Measurements from ENCODE around the gene OR1M1. TPM values are rescaled to one million over a fixed set of nuclear protein-coding genes. Genes with fewer than 3 reads are reported as not detected.

The OR1M1 gene
- total and polyA plus RNA-seq, 10 of the 15 experiments (the other 5 are each of a cell fraction or from before 2014, with no cell fraction given), result not detected

DNA sequence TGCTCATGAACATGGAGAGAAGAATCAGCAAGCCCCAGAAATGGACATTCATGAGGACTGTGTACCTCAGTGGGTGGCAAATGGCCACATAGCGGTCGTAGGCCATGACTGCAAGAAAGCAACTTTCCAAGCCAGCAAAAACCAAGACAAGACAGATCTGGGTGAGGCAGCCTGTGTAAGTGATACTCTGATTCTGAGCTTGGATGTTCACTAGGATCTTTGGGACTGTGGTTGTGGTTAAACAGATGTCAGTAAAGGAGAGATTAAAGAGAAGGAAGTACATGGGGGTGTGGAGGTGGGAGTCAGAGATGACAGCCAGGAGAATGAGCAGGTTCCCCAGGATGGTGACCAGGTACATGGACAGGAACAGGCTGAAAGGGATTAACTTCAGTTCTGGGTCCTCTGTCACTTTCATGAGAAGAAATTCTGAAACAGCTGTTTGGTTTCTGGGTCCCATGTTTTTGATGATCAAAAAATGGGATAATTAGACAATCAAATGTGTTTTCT, 28.5 kb downstream of the OR1M1 start, which contains the start of gene OR7G1:
Gene OR7G1, minus strand, starts transcription at position 457 of the 507 bp plus-strand sequence. Its CDS starts 0 bp downstream, at position 457.
- CTCF ChIA-PET, result no interaction called here
- Histone ChIP-seq H3K9ac (ENCODE audit: control insufficient read depth, insufficient read depth, low read length) (no peak within 1 kb of the TSS), H3K79me2 (ENCODE audit: control insufficient read depth, insufficient read depth, low read length) (no peaks in the 10 kb centered on the region), H3K27me3 (replicated peaks in 1 of 2; ENCODE audit: control insufficient read depth in 2 of 2, insufficient read depth in 2 of 2, low read length in 1 of 2) (no peaks in the 10 kb centered on the region), H2AFZ (ENCODE audit: control insufficient read depth, low read depth, low read length) (no peak within 1 kb of the TSS), H3K4me1 (ENCODE audit: control insufficient read depth, insufficient read depth, low read length) (no peaks in the 10 kb centered on the region), H3K4me3 (no peak within 1 kb of the TSS), H4K20me1 (ENCODE audit: control insufficient read depth, insufficient read depth) (no peaks in the 10 kb centered on the region), H3K36me3 (ENCODE audit: control insufficient read depth in 2 of 2, insufficient read depth in 2 of 2, low read length in 1 of 2) (no peaks in the 10 kb centered on the region), H3K4me2 (ENCODE audit: control insufficient read depth, insufficient read depth) (no peak within 1 kb of the TSS), H3K9me3 (replicated peaks; ENCODE audit: control insufficient read depth, insufficient read depth, low read length) (no peaks in the 10 kb centered on the region), H3K27ac (ENCODE audit: control insufficient read depth, insufficient read depth) (no peak within 1 kb of the TSS)
- FAIRE-seq (no peak), DNase-seq (ENCODE audit: low read depth, low spot score) (no peak), ATAC-seq (no peak)
- no TSS peak for BruUV-seq (replicated peaks)
- POLR2A ChIA-PET, result no interaction called here
- RAD21 ChIA-PET (ENCODE audit: unreplicated experiment), result no interaction called here
- no peak for TF ChIP-seq RB1 (IDR thresholded peaks at IDR 0.05; ENCODE audit: borderline replicate concordance)
- 63% methylated on average over 2 of the region's 2 CpGs for WGBS (ENCODE audit: insufficient coverage, insufficient replicate concordance, low lambda C conversion rate, missing lambda C conversion rate)
- in situ Hi-C loops (cut with MboI) (no loop called here), intact Hi-C loops (cut with micrococcal nuclease; ENCODE audit: unreplicated experiment) (no loop called here)
- SMC1A ChIA-PET (ENCODE audit: uncharacterized antibody, unreplicated experiment), result no interaction called here

DNA sequence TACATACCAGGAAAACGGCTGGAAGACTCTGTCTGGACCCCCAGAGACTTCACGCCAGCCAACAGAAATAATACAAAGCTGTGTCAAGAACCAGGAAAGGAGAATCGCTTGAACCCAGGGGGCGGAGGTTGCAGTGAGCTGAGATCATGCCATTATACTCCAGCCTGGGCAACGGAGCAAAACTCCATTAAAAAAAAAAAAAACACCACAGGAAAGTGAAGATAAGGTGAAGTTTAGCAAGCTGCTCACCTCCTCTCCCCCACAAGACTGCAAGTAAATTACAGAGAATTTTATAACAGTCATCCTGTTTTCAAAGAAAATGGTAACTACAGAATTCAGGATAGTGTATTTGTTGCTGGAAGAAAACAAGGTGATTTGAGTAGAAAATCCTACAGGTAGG, 29.7 kb downstream of the OR1M1 start:
- ChIA-PET POLR2A (no interaction called here), RAD21 (ENCODE audit: unreplicated experiment) (no interaction called here), SMC1A (ENCODE audit: uncharacterized antibody, unreplicated experiment) (no interaction called here), CTCF (interaction anchor here (0.6 kb wide), 1 partner anchor 1143 kb away, joined by 3 read pairs; no protein-coding TSS in a partner anchor)
- no peaks in the 10 kb centered on the region for H3K9me3 ChIP-seq (replicated peaks; ENCODE audit: control insufficient read depth, insufficient read depth, low read length)
- no peaks in the 10 kb centered on the region for H3K4me1 ChIP-seq (ENCODE audit: control insufficient read depth, insufficient read depth, low read length)
- intact Hi-C loops (cut with micrococcal nuclease; ENCODE audit: unreplicated experiment), result no loop called here
- H3K79me2 ChIP-seq (ENCODE audit: control insufficient read depth, insufficient read depth, low read length), result no peaks in the 10 kb centered on the region
- in situ Hi-C loops (cut with MboI), result no loop called here
- no peaks in the 10 kb centered on the region for H3K27me3 ChIP-seq (replicated peaks in 1 of 2; ENCODE audit: control insufficient read depth in 2 of 2, insufficient read depth in 2 of 2, low read length in 1 of 2)
- no peak overlapping the region for H3K4me2 ChIP-seq (ENCODE audit: control insufficient read depth, insufficient read depth)
- DNase-seq (ENCODE audit: low read depth, low spot score) (no peak), ATAC-seq (no peak), FAIRE-seq (no peak)
- no TSS peak for BruUV-seq (replicated peaks)
- no peak overlapping the region for H3K4me3 ChIP-seq
- no peak overlapping the region for H2AFZ ChIP-seq (ENCODE audit: control insufficient read depth, low read depth, low read length)
- no peaks in the 10 kb centered on the region for H4K20me1 ChIP-seq (ENCODE audit: control insufficient read depth, insufficient read depth)
- no peak overlapping the region for H3K27ac ChIP-seq (ENCODE audit: control insufficient read depth, insufficient read depth)
- no peak overlapping the region for H3K9ac ChIP-seq (ENCODE audit: control insufficient read depth, insufficient read depth, low read length)
- no peaks in the 10 kb centered on the region for H3K36me3 ChIP-seq (ENCODE audit: control insufficient read depth in 2 of 2, insufficient read depth in 2 of 2, low read length in 1 of 2)
- WGBS (ENCODE audit: insufficient coverage, insufficient replicate concordance, low lambda C conversion rate, missing lambda C conversion rate), result 32% methylated on average over 5 of the region's 5 CpGs
- no peak for TF ChIP-seq MYB (IDR thresholded peaks at IDR 0.05; ENCODE audit: borderline replicate concordance, low read depth, low read length)
- no peak for TF ChIP-seq NBN (IDR thresholded peaks at IDR 0.05)
- TF ChIP-seq SMAD5 (IDR thresholded peaks at IDR 0.05; ENCODE audit: low read depth), result no peak
- TF ChIP-seq HDAC2 (IDR thresholded peaks at IDR 0.05), result no peak
- no peak for TF ChIP-seq YBX1 (IDR thresholded peaks at IDR 0.05)
- no peak for TF ChIP-seq LARP7 (IDR thresholded peaks at IDR 0.05)
- no peak for TF ChIP-seq TCF12 (IDR thresholded peaks at IDR 0.05; ENCODE audit: low read depth, low read length)
- no peak for TF ChIP-seq CEBPB (IDR thresholded peaks at IDR 0.05; ENCODE audit: borderline replicate concordance in 1 of 2, low read depth in 2 of 2, low read length in 2 of 2)
- no peak for TF ChIP-seq JUND (IDR thresholded peaks at IDR 0.05; ENCODE audit: low read depth, low read length)
- TF ChIP-seq POLR2A (IDR thresholded peaks at IDR 0.05; ENCODE audit: low read depth, low read length), result no peak
- no peak for TF ChIP-seq BCL11A (IDR thresholded peaks at IDR 0.05; ENCODE audit: low read depth, low read length)
- no peak for TF ChIP-seq SMARCA5 (IDR thresholded peaks at IDR 0.05)
- TF ChIP-seq, protein P1, sequence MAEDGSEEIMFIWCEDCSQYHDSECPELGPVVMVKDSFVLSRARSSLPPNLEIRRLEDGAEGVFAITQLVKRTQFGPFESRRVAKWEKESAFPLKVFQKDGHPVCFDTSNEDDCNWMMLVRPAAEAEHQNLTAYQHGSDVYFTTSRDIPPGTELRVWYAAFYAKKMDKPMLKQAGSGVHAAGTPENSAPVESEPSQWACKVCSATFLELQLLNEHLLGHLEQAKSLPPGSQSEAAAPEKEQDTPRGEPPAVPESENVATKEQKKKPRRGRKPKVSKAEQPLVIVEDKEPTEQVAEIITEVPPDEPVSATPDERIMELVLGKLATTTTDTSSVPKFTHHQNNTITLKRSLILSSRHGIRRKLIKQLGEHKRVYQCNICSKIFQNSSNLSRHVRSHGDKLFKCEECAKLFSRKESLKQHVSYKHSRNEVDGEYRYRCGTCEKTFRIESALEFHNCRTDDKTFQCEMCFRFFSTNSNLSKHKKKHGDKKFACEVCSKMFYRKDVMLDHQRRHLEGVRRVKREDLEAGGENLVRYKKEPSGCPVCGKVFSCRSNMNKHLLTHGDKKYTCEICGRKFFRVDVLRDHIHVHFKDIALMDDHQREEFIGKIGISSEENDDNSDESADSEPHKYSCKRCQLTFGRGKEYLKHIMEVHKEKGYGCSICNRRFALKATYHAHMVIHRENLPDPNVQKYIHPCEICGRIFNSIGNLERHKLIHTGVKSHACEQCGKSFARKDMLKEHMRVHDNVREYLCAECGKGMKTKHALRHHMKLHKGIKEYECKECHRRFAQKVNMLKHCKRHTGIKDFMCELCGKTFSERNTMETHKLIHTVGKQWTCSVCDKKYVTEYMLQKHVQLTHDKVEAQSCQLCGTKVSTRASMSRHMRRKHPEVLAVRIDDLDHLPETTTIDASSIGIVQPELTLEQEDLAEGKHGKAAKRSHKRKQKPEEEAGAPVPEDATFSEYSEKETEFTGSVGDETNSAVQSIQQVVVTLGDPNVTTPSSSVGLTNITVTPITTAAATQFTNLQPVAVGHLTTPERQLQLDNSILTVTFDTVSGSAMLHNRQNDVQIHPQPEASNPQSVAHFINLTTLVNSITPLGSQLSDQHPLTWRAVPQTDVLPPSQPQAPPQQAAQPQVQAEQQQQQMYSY (CRISPR knock-in tag; IDR thresholded peaks at IDR 0.05), result no peak
- TF ChIP-seq KAT2A (conservative IDR thresholded peaks at IDR 0.05; ENCODE audit: control insufficient read depth, low read depth, low read length), result no peak

Data from GM12878 (cell line).